HG03571 (cell line): ENCODE results near the gene OLFML1.

Experiments used
- ATAC-seq: cut with Tn5 transposase; IDR thresholded peaks from one replicate; pipeline ENCODE4 v1.9.1; 2021; ENCODE audit not compliant: unreplicated experiment

The OLFML1 gene

GRCh38 chr11:7559398-7560283 lies 74.3 kb downstream of the OLFML1 start:
- ATAC-seq = peak; percentile 59
